ENCODE measurements around the gene BPI.
"Not testable (repeated sequence)": the region's sequence is repeated elsewhere in the genome, so short reads cannot be mapped to it uniquely, and the experiment has no call there.

The BPI gene

GRCh38 chr20:38278763-38279162, 25.2 kb upstream of the BPI start:
- DNase-seq = no peak

GRCh38 chr20:38281176-38281915, 22.6 kb upstream of the BPI start:
- not testable (repeated sequence) for DNase-seq

- DNase-seq = no peak
Measured at GRCh38 chr20:38283236-38283635, 20.7 kb upstream of the BPI start.

- DNase-seq = not testable (repeated sequence)
Measured at GRCh38 chr20:38284066-38284650, 19.8 kb upstream of the BPI start.

GRCh38 chr20:38284893-38285444, 19.0 kb upstream of the BPI start:
- DNase-seq = no peak

- no peak for DNase-seq
Measured at GRCh38 chr20:38286586-38287531, 17.1 kb upstream of the BPI start.

GRCh38 chr20:38290829-38291814, 12.8 kb upstream of the BPI start:
- no peak for DNase-seq

GRCh38 chr20:38291966-38292365, 12.0 kb upstream of the BPI start:
- no peak for DNase-seq

- DNase-seq = no peak
Measured at GRCh38 chr20:38293491-38294065, 10.4 kb upstream of the BPI start.

- no peak for DNase-seq
Measured at GRCh38 chr20:38294076-38294591, 9.8 kb upstream of the BPI start.

- no peak for DNase-seq
Measured at GRCh38 chr20:38295811-38296210, 8.1 kb upstream of the BPI start.

GRCh38 chr20:38296433-38296832, 7.5 kb upstream of the BPI start:
- no peak for DNase-seq

- no peak for DNase-seq
Measured at GRCh38 chr20:38297916-38298674, 5.9 kb upstream of the BPI start.

- no peak for DNase-seq
Measured at GRCh38 chr20:38298768-38299288, 5.1 kb upstream of the BPI start.

GRCh38 chr20:38299963-38300362, 4.0 kb upstream of the BPI start:
- no peak for DNase-seq

- DNase-seq = no peak
Measured at GRCh38 chr20:38300438-38300837, 3.5 kb upstream of the BPI start.

- DNase-seq = no peak
Measured at GRCh38 chr20:38301309-38301708, 2.6 kb upstream of the BPI start.

- peak; percentile 5 for DNase-seq
Measured at GRCh38 chr20:38302786-38303185, 1.2 kb upstream of the BPI start.

- DNase-seq = no peak
Measured at GRCh38 chr20:38304845-38305447, 990 bp downstream of the BPI start.

GRCh38 chr20:38305541-38305940, 1.6 kb downstream of the BPI start:
- DNase-seq = no peak

All from NCI-H1417 treated with DMSO at 0.1 percent for 48 hours (cell line).